ENCODE results near the gene CERS5. TPM values are rescaled to one million over a fixed set of nuclear protein-coding genes. Genes with fewer than 3 reads are reported as not detected.

Gene CERS5
- total RNA-seq, 8 experiments from 2014 or later = 18.9 to 87.0 (median 57.7) TPM

Other genes with a start within 250 kb of the CERS5 start
- under 1 TPM in 5 of 8 experiments, not detected in 3; 0.09 to 0.81 (median 0.14) TPM for gene AQP2, start 216.6 kb downstream of the CERS5 start, total RNA-seq
- 1 to 10 TPM in 1 of 8 experiments, under 1 TPM in 5, not detected in 2; 0.25 to 1.5 (median 0.35) TPM for gene AQP5, start 205.5 kb downstream of the CERS5 start, total RNA-seq
- gene AQP6, start 194.4 kb downstream of the CERS5 start, total RNA-seq = 1 to 10 TPM in 1 of 8 experiments, under 1 TPM in 7; 0.08 to 1.2 (median 0.31) TPM
- gene RACGAP1, start 141.9 kb downstream of the CERS5 start, total RNA-seq = 10 to 100 TPM in 6 of 8 experiments, 1 to 10 TPM in 2; 7.1 to 74.8 (median 17.6) TPM
- 10 to 100 TPM in 3 of 8 experiments, 1 to 10 TPM in 5; 1.3 to 14.5 (median 7.6) TPM for gene ASIC1, start 109.8 kb downstream of the CERS5 start, total RNA-seq
- gene SMARCD1, start 82.0 kb downstream of the CERS5 start, total RNA-seq = 100 to 1,000 TPM in 1 of 8 experiments, 10 to 100 TPM in 7; 18.1 to 117 (median 65.4) TPM
- 1 to 10 TPM in 5 of 8 experiments, under 1 TPM in 3; 0.43 to 7.5 (median 1.1) TPM for gene GPD1, start 63.4 kb downstream of the CERS5 start, total RNA-seq
- 100 to 1,000 TPM in 1 of 8 experiments, 10 to 100 TPM in 7; 33.3 to 101 (median 44.0) TPM for gene COX14, start 55.1 kb downstream of the CERS5 start, total RNA-seq
- gene LIMA1, start 116.2 kb upstream of the CERS5 start, total RNA-seq = 10 to 100 TPM in 5 of 8 experiments, 1 to 10 TPM in 3; 4.7 to 66.5 (median 14.8) TPM
- gene FAM186A, start 229.2 kb upstream of the CERS5 start, total RNA-seq = under 1 TPM; 0.08 to 0.97 (median 0.17) TPM
- gene LARP4, start 233.5 kb upstream of the CERS5 start, total RNA-seq = 10 to 100 TPM; 17.4 to 73.1 (median 29.8) TPM

Measured in motor neuron (in vitro differentiated cells).